RCC 7860 (cell line): ENCODE data around the gene PNRC2.
"Not testable (repeated sequence)": the region's sequence is repeated elsewhere in the genome, so short reads cannot be mapped to it uniquely, and the experiment has no call there.

Experiments used
- DNase-seq: peaks from one replicate; pipeline ENCODE4 v3.0.0-alpha.2; 2015; ENCODE audit warnings: low spot score
- FAIRE-seq: peaks from 2 replicates; lab custom pipeline; 2012; peaks lifted over from hg19 to GRCh38; lab: Jason Lieb, UNC

Gene PNRC2

DNA sequence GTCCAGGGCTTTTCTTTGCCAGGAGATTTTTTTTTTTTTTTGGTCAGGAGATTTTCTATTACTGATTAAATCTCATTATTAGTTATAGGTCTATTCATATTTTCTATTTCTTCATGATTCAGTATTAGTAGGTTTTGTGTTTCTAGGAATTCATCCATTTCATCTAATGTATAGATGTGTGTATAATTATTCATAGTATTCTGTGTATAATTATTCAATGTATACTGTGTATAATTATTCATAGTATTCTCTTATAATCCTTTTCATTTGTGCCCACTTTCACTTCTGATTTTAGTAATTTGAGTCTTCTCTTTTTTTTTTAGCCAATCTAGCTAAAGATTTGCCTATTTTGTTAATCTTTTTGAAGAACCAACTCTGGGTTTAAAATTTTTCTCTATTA lies 12.3 kb upstream of the PNRC2 start:
- FAIRE-seq (no peak), DNase-seq (no peak)

DNA sequence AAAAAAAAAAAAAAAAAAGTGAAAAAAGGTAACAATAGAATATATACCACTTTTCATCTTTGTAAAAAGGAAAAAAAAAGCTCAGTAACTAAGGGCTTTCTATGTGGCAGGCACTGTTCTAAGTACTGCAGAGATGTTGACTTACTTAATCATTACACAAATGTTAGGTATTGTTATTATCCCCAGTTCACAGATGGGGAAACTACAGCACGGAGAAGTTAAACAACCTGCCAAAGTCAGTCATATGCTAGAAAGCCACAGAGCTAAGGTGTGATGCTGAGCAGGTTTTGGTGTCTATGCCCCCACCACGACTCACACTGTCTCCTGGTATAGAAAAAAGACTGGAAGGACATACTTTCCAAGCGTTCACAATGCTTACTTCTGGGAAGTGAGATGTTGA lies 6.6 kb upstream of the PNRC2 start:
- peak; percentile 32 for DNase-seq
- no peak for FAIRE-seq

DNA sequence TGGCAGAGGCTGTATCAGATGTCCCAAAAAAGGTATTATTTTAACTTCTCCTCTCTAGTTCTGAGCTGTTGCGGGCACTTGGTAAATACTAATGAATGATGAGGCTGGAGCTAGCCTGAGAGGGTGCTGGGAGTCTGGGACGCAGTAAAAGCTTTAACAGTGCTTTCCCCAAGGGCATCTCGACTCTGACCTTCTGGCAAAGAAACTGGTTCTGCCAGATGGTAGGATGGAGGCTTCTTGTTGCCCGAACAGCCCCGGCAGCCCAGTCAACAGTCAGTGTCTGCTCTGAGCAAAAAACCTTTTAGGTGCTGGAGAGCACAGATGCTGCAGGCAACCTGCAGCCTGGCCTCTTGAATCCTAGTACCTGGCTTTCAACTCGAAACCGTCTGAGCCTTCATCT lies 2.5 kb upstream of the PNRC2 start:
- DNase-seq = no peak
- no peak for FAIRE-seq

DNA sequence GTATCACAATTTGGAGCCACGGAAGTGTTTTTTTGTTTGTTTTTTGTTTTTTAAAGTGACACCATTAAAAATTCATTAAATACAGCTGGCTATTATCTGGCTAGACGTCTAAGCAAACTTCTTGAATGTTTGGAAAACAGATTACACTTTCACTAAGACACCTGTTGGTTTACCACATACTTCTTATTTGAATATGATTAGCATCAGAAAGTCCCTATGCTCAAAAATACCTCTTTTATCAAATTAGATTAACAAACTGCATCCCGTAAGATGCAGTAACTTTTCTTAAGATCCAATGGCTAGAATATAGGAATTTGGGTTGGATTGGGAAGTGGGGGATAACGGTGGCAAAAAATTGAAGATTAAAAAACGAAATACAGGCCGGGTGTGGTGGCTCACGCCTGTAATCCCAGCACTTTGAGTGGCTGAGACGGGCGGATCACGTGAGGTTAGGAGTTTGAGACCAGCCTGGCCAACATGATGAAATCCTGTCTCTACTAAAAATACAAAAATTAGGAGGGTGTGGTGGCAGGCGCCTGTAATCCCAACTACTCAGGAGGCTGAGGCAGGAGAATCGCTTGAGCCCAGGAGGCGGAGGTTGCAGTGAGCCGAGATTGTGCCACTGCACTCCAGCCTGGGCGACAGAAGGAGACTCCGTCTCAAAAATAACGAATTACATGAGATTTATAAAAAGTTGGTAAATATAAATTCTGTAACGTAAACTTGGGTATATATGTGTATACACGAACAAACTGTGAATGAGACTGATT lies 1.4 kb upstream of the PNRC2 start:
- not testable (repeated sequence) for FAIRE-seq, DNase-seq

DNA sequence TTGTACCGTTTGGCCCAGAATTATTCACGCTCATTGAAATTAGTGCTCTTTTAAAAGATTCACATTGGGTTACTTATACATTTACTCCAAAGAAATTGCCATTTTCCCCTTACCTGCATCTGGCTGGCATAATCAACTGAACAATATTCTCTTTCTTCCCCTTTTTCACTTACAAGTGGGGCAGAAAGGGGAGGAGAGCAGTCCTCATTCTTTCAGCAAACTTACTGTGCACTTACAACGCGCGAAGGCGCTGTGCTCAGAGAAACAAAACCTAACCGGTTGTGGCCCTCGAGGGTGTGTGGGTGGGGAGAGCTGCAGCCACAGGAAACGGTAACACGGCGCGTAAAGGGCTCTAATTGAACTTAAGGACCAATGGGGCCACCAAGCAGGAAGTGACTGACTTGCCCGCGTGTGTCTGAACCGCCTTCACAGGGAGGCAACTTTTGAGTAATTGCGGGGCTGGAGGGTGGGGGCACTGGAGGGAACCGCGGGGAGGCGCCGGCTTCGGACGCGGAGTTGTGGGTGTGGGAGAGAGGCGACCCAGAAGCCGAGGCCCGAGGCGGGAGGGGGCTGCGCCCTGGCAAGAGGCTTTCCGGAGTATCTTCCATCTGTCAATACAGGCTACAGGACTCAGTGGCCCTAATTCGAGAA lies 693 bp upstream of the PNRC2 start:
- FAIRE-seq = peak; percentile 80
- DNase-seq = peak; percentile 95

DNA sequence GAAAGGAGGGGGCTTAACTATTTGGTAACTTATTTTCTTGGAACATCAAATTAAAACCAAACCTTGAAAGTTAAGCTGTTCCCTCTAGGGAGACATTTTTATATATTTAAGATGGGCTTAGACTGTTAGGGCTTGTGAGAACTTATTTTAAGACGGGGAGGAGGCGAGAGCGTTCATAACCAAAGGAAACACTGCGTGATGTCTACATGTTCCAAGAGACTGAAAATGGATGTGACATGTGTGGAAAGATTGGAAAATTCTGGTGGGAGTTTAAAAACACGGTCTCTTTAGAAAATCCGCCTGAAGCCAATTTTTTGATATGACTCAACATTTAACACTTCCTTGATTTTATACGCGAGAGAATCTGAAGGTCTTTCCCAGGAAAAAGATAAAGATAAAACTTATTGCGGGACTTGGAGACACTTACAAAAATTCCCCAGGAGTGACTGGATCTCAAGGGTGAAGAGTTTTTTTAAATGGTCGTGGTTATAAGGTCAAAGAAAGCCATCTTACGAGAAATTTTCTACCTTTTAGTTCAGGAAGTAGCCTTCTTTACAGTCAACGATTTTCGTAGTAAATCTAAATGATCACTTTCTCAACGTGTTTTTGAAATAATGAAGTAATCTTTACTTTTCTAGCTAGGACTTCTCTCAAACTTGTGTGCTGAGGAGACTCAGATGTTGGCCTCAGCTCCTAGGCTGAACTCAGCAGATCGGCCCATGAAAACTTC lies 828 bp downstream of the PNRC2 start:
- FAIRE-seq (no peak), DNase-seq (no peak)

DNA sequence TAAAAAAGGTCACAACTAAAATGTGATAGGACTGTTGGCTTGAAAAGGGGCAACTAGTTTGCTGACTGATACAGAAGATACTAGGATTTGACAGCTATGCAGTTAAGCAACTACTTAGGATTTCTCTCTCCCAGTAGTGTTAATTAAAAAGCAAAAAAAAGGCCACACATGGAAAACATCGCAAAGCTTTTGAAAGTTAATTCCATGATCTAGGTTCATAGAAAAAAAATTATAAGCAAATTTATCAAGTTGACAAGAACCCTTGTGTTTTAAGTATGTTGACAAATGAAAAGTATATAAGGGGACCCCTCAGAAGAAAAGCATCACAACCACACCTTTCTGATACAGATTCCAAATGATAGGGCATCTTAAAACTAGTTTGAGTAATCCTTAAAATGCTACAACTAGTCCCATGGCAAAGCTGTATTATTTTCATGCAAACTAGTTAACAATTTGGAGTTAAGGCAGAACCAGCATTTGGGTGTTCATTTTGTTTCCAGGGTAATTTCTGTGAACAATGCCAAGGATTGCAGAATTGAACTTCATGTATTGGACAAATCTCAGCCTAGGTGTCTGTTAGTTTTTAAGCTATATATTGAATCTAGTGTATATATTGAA lies 4.1 kb downstream of the PNRC2 start:
- FAIRE-seq (no peak), DNase-seq (no peak)

DNA sequence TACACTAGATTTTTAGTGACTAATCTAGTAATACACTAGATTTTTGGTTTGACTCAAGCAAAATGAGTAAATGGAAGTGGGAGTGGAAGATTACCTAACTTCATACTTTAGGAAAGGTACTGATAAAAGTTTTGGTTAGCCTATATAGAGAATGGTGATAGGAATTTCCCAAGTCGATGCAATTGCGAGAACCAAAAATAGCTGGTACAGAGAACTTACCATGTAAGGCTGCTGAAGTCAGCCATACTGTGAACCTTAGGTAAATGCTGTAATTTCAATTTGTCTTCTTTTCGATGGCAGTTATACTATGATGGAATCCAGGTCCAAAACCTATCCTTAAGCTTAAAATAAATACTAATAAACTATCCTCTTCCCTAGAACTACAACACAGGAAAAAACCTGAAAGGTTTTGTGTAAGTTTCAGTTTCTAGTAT lies 4.6 kb downstream of the PNRC2 start:
- FAIRE-seq (no peak), DNase-seq (no peak)

DNA sequence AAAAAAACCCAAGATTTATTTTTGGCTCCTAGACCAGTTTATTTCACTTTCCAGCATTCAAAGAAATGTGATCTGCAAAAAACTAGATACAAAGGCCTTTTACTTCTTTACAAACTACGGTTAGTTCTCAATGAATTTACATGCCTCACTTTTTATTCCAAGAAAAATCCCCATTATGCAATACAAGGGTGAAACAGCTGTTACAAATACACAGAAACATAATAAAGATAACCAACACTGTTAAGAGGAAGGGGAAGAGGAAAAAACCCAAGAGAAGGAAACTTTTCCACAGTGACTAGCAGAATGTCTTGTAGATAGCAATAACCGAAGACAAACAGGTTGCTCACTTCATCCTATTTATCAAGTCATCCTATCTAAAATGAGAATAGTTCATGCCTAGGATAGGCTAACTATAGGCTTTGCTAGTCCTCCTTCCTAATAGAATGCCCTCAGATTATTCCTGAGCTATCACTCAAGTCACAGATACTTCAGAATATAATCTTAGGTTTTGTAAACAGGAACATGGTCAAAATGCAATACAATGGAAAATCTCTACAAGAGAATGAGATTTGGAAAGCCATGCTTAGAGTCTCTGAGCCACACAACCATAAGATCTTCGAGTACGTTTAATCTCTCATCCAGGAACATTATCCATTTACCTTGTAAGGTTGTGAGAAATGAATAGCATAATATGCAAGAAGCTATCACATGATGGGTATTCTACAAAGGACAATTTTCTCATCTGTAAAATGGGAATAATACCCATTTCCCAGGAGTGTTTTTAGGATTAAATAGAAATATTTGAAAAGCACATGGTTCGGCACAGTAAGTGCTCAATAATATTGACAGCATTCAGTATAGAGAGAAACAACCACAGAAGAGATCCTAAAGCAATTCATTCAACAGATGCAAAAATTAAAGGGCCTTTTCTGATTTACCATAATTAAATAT lies 5.4 kb downstream of the PNRC2 start:
- no peak for DNase-seq
- no peak for FAIRE-seq

DNA sequence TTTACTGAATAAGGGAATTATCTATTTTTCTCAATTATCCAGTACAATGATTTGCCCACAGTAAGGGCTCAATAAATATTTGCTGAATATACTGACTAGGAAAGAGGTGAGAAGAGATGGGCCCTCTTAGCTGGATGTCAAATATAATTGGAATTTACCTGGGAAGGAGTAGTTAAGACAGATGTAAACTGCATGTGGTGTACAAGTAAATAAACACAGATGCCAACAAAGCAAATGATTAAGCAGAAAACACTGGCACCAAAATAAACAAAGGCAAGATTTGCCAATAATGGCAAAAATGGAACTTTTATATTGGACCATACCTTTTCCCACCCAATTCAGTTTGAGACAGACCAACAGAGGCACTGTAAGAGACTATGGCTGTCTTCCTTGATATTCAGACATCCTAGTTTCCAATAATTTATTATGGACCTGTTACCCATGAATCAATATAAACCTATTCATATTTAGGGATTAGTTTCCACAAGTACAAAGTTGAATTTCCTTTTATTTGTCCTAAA lies 7.4 kb downstream of the PNRC2 start:
- FAIRE-seq = no peak
- DNase-seq = no peak

DNA sequence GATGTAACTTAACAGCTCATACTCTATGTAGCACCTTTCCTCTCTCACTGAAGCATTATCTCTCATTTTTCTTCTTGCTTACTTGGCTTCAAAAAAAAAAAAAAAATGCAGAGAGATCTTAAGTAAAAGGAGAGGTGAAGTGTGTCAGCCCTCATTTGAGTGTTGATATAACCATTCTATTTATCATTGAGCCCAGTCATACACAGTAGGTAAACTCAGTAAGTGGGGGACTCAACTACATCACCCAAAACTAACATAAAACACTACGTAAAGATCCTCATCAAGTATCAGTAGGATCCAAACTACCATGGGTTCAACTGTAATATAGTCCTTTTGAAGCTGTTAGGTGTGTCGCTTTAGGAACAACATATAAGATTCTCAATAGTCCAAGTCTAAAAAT lies 8.2 kb downstream of the PNRC2 start:
- no peak for FAIRE-seq
- DNase-seq = no peak

DNA sequence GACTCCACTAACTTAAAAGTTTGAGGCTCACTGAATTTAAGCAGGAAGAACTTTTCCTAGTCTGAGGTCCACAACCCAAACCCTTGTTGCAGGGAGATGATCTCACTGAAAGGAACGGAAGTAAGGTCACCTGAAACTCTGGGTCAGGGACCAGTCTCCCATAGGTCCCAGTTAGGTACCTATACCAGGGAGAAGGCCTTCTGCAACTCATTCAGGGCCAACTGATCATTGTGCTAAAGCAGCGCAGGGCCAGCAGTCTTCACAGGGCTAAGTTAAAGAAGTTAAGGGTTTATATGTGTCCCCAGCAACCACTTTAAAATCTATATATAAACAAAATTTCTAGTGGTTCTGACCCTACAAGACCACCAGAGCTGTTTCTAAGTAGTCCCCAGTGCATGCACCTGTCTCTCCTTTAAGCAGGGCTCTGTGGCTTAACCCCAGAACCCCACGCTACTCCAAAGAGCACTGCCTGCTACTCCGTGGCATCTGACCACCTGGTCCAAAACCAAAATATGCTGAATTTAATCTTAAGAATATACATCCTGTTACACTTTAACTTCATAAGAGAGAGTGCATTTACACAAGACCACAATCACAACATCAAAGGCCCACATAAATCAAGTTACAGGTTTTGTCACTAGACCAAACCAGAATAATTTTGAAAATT lies 17.7 kb downstream of the PNRC2 start:
- no peak for DNase-seq
- FAIRE-seq = no peak

DNA sequence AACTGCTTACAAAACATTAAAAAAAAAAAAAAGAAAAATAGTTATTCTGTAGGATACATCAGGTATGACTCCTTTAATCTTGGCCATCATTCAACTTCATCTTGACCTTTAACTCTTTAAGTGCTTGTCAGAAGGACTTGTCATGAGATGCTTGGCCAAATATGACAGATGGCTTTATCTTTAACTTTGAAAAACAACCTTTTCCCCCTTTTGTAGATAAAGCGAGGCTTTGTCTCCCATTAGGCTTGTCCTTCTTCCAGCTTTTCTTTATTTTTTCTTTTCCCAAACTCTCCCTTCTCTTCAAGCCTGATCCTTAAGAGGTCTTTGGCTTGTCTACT lies 18.2 kb downstream of the PNRC2 start:
- DNase-seq (no peak), FAIRE-seq (no peak)

DNA sequence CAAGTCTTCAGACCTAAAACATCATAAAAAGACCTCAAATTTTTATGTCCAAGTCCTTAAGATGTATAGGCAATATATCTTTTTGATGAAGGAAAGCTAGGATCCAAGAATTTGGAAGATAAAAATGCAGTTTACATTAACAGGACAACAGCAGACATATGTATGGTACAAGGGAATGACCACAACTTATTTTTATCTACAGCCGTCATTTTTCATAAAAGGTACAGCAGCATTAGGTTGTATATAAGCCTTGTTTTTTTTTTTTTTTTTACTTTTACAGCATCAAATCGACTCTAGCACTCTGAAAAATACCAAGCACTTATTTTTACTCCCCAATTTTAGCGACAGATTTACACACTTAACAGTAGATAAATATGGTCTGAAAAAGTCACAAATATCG lies 19.2 kb downstream of the PNRC2 start:
- FAIRE-seq (no peak), DNase-seq (no peak)

DNA sequence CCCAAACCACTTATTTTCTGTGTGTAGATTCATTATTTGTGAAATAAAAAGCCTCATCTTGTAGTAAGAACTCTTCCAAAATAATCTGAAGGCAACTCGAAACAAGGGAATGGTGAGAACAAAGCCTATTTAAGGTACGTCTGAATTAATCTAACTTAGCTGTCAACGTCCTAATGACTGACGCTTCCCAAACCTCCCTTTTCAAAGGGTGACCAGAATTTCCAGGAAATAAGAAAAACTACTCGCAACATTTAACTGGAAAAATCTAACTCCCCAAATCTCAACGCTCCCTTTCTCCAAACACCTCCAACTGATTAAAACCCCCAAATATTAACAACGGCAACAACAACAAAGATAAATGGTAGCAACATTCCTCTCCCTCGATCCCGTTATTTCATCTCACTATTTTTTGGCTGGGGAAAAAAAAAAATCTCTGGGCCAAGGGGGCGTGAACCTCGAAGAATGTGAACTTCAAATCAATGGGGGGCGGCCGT lies 19.8 kb downstream of the PNRC2 start:
- FAIRE-seq = no peak
- DNase-seq = no peak

DNA sequence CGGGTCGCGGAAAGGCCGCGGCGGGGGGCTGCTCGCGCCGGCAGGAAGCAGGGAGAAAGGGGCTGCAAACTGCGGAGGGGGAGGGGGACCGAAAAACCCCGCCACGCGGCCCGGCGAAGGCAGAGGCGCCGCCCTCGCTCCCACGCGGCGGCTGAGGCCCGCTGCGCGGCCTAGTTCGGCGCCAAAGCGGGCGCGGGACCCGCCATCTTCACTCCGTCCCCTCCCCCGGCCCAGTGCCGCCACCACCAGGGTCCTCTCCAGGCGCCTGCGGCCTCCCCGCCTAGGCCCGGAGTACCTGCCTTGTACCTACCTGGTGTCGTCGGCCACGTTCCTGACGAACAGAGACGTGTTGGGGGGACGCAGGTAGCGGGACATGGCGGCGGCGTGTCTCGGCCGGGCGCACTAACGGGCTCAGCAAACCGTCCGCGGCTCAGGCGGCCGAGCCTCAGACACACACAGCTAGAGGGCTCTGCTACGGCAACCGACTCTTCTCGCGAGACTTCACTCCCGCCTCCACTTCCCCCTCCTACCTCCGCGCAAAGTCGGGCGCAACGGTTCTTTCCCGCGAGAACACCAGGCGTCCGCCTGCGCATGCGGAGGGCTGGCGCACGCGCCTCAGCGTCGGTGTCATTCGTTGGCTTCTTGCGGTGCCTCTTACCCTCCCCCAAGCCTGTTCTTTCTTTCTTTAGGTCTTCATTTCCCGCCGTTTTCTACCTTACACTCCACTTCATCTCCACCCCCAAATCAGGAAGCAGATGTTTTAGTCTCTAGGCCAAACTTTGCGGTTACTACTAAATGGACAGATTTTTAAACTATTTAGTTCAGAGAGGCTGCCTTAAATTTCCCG lies 20.5 kb downstream of the PNRC2 start, which contains the start of gene SRSF10:
Gene SRSF10 (minus strand): TSS at position 447 of the 847 bp plus-strand sequence. CDS start 72 bp downstream, at position 375.
- FAIRE-seq = peak; percentile 68
- peak; percentile 97 for DNase-seq

DNA sequence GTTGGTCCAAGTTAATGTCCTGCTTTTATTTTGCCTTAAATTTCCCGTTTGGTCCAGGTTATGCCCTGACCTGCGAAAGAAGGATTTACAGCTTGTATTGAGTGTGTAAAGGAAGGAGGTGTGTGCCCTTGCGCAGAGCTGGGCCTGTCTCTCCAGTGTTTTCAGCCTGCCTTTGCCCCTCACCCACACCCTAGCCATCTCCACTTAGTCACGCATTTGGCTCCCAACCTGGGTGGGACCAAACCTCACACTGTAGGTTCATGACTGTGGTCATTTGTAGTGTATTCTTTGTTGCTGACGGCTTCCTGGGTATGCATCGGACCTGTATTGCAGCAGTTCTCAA lies 21.1 kb downstream of the PNRC2 start:
- peak; percentile 84 for DNase-seq
- FAIRE-seq = peak; percentile 68

DNA sequence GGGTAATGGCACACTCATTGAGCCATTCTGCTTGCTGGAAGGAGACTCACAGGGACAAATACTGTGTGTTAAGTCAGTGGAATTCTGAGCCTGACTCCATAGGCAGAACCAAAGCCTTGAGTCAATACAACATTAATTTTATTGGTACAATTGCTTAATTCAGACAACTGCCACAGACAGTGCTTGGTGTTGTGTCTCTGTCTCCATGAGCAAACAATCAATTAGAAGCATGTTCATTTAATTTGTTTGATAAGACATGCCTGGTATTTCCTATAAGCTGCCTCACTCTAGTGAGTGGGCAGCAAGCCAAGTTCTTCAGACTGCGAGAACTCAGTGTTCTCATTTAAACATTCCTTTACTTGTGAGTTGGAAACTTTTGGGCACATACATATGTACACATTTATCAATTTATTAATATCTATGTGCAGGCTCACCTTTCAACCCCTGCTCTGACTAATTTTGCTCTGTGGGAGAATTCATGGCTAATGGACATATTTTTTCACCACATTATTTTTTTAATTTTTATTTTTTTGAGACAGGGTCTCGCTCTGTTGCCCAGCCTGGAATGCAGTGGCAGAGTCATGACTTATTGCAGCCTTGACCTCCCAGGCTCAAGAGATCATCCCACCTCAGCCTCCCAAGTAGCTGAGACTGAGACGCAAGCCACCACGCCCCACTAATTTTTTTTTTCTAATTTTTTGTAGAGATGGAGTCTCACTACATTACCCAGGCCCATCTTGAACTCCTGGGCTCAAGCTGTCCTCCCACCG lies 25.0 kb downstream of the PNRC2 start:
- DNase-seq (peak; percentile 60), FAIRE-seq (peak; percentile 85)
